Spinal cord (tissue), 10 donors: ENCODE data around the gene KIAA1217. TPM values are rescaled to one million over a fixed set of nuclear protein-coding genes. Genes with fewer than 3 reads are reported as not detected.
A peak's percentile ranks its signal among the peaks of the same experiment; 100 is the strongest.

Experiments
- DNase-seq, 6 donors: peaks; one replicate each; pipeline versions ENCODE4 v3.0.0 to v3.0.0-alpha.2; 2013 to 2015; ENCODE audit warnings: low spot score in 6 of 6, low read depth in 4 of 6
- H3K27ac ChIP-seq: one replicate; pipeline ENCODE4 v1.5.1; 2013; ENCODE audit warnings: low read depth, low read length, control low read depth
- H3K27me3 ChIP-seq: one replicate; pipeline ENCODE4 v1.6.1; 2013; ENCODE audit warnings: low read length; ENCODE audit not compliant: control insufficient read depth, insufficient read depth
- H3K36me3 ChIP-seq: one replicate; pipeline ENCODE4 v1.6.1; 2013; ENCODE audit warnings: low read length; ENCODE audit not compliant: control insufficient read depth, insufficient read depth
- H3K4me1 ChIP-seq: one replicate; pipeline ENCODE4 v1.6.1; 2013; ENCODE audit warnings: low read length; ENCODE audit not compliant: control insufficient read depth, insufficient read depth
- H3K4me3 ChIP-seq: one replicate; pipeline ENCODE4 v1.5.1; 2013; ENCODE audit warnings: low read depth, low read length, control low read depth
- H3K9me3 ChIP-seq: one replicate; pipeline ENCODE4 v1.6.1; 2013; ENCODE audit warnings: low read length; ENCODE audit not compliant: control insufficient read depth, insufficient read depth
- WGBS: methylation state at CpG from one replicate; pipeline ENCODE4 v1.1.5; 2013; ENCODE audit warnings: missing lambda C conversion rate; ENCODE audit not compliant: insufficient coverage; 5-methylcytosine and 5-hydroxymethylcytosine counted together
- polyA plus RNA-seq, 2 donors: library from polyadenylated mRNA; unstranded; fragments of 120-200 nt; gene quantifications; one replicate each; pipeline ENCODE4 v1.2.1, GENCODE V29; 2013; ENCODE audit not compliant: insufficient read length in 2 of 2
- total RNA-seq, 2 donors: library from RNA; depleted of rRNA in 1 of 2; stranded (reverse); fragments of 120-200 nt in 1 of 2; fragments of >200 nt in 1 of 2; gene quantifications; one replicate each; pipeline versions ENCODE4 v1.2.3 to v1.2.4, GENCODE V29; 2013 to 2014
- donor health status: healthy.

KIAA1217 gene
- total and polyA plus RNA-seq, 4 donors, result 8.7 to 26.7 (median 15.3) TPM

- 65% methylated on average over 3 of the region's 3 CpGs for WGBS
- DNase-seq, result no peak
- Histone ChIP-seq H3K36me3 (no peaks in the 10 kb centered on the region), H3K4me3 (no peak overlapping the region), H3K27ac (no peak overlapping the region), H3K27me3 (no peaks in the 10 kb centered on the region), H3K9me3 (no peaks in the 10 kb centered on the region), H3K4me1 (no peaks in the 10 kb centered on the region)
Measured at GRCh38 chr10:24459836-24460235, 250.9 kb downstream of the KIAA1217 start.

GRCh38 chr10:24462291-24462813, 253.4 kb downstream of the KIAA1217 start:
- no peaks in the 10 kb centered on the region for H3K9me3 ChIP-seq
- no peak for DNase-seq
- 90% methylated on average over 5 of the region's 7 CpGs for WGBS
- H3K27me3 ChIP-seq, result no peaks in the 10 kb centered on the region
- H3K4me1 ChIP-seq, result peaks cover 4% of the 10 kb centered on the region
- H3K4me3 ChIP-seq, result no peak overlapping the region
- H3K27ac ChIP-seq, result no peak overlapping the region
- no peaks in the 10 kb centered on the region for H3K36me3 ChIP-seq

- H3K4me1 ChIP-seq, result peaks cover 4% of the 10 kb centered on the region
- no peaks in the 10 kb centered on the region for H3K27me3 ChIP-seq
- no peak overlapping the region for H3K27ac ChIP-seq
- DNase-seq, result no peak
- H3K4me3 ChIP-seq, result no peak overlapping the region
- H3K36me3 ChIP-seq, result no peaks in the 10 kb centered on the region
- WGBS, result 90% methylated on average over 3 of the region's 6 CpGs
- H3K9me3 ChIP-seq, result no peaks in the 10 kb centered on the region
Measured at GRCh38 chr10:24462889-24463552, 254.1 kb downstream of the KIAA1217 start.

- 36% methylated on average over 3 of the region's 9 CpGs for WGBS
Measured at GRCh38 chr10:24463611-24464426, 254.9 kb downstream of the KIAA1217 start.

GRCh38 chr10:24465124-24465874, 256.4 kb downstream of the KIAA1217 start:
- 90% methylated on average over 11 of the region's 14 CpGs for WGBS
- no peak for DNase-seq
- Histone ChIP-seq H3K27ac (no peak overlapping the region), H3K4me1 (peaks cover 4% of the 10 kb centered on the region), H3K36me3 (no peaks in the 10 kb centered on the region), H3K27me3 (no peaks in the 10 kb centered on the region), H3K4me3 (no peak overlapping the region), H3K9me3 (no peaks in the 10 kb centered on the region)

More at GRCh38 chr10:24463611-24464426, 254.9 kb downstream of the KIAA1217 start:
- H3K9me3 ChIP-seq, result no peaks in the 10 kb centered on the region
- peaks cover 4% of the 10 kb centered on the region for H3K4me1 ChIP-seq
- H3K36me3 ChIP-seq, result no peaks in the 10 kb centered on the region
- H3K27me3 ChIP-seq, result no peaks in the 10 kb centered on the region
- H3K4me3 ChIP-seq, result no peak overlapping the region
- H3K27ac ChIP-seq, result no peak overlapping the region
- DNase-seq, result peak in 1 of 6 donors; percentile 68

GRCh38 chr10:24465891-24466818, 257.2 kb downstream of the KIAA1217 start:
- 86% methylated on average over 10 of the region's 16 CpGs for WGBS
- H3K4me3 ChIP-seq, result no peak overlapping the region
- H3K36me3 ChIP-seq, result no peaks in the 10 kb centered on the region
- peaks cover 4% of the 10 kb centered on the region for H3K4me1 ChIP-seq
- no peak overlapping the region for H3K27ac ChIP-seq
- no peak for DNase-seq
- H3K27me3 ChIP-seq, result no peaks in the 10 kb centered on the region
- no peaks in the 10 kb centered on the region for H3K9me3 ChIP-seq

GRCh38 chr10:24467136-24467535, 258.2 kb downstream of the KIAA1217 start:
- Histone ChIP-seq H3K4me3 (no peak overlapping the region), H3K36me3 (no peaks in the 10 kb centered on the region), H3K27me3 (no peaks in the 10 kb centered on the region), H3K4me1 (peaks cover 4% of the 10 kb centered on the region), H3K9me3 (no peaks in the 10 kb centered on the region), H3K27ac (no peak overlapping the region)
- no CpG with 5 or more reads among the region's 1 CpG for WGBS
- no peak for DNase-seq

GRCh38 chr10:24467605-24468004, 258.7 kb downstream of the KIAA1217 start:
- no peak overlapping the region for H3K4me3 ChIP-seq
- H3K27ac ChIP-seq, result no peak overlapping the region
- H3K36me3 ChIP-seq, result no peaks in the 10 kb centered on the region
- H3K9me3 ChIP-seq, result no peaks in the 10 kb centered on the region
- no peaks in the 10 kb centered on the region for H3K27me3 ChIP-seq
- DNase-seq, result no peak
- WGBS, result no CpG with 5 or more reads among the region's 2 CpGs
- H3K4me1 ChIP-seq, result peaks cover 4% of the 10 kb centered on the region
